Stomach (tissue), 19 donors: ENCODE results near the gene PPP2R5D. TPM values are rescaled to one million over a fixed set of nuclear protein-coding genes. Genes with fewer than 3 reads are reported as not detected.

Source experiments
- DNase-seq, 2 donors: peaks; one replicate each; pipeline versions ENCODE4 v3.0.0 to v3.0.0-alpha.2; 2013 to 2019
- H3K27ac ChIP-seq, 5 donors: fragments of 200-600 bp in 4 of 5; sonication (generic) in 4 of 5; one replicate each; pipeline ENCODE4 v1.5.1; 2013 to 2019; ENCODE audit warnings: mild to moderate bottlenecking in 1 of 5, moderate library complexity in 1 of 5
- H3K27me3 ChIP-seq, 3 donors: fragments of 200-600 bp; sonication (generic); one replicate each; pipeline ENCODE4 v1.5.1; 2017 to 2019; ENCODE audit warnings: mixed run types in 1 of 3
- H3K36me3 ChIP-seq, 4 donors: fragments of 200-600 bp; sonication (generic); 1 replicate in 3 of 4; 2 replicates in 1 of 4; pipeline ENCODE4 v1.5.1; 2016 to 2019
- H3K4me1 ChIP-seq, 4 donors: fragments of 200-600 bp; sonication (generic); one replicate each; pipeline ENCODE4 v1.5.1; 2016 to 2019
- H3K4me3 ChIP-seq, 4 donors: fragments of 200-600 bp; sonication (generic) in 3 of 4; one replicate each; pipeline ENCODE4 v1.5.1; 2016 to 2019; ENCODE audit warnings: mild to moderate bottlenecking in 1 of 4
- H3K9me3 ChIP-seq, 4 donors: fragments of 200-600 bp; sonication (generic); one replicate each; pipeline ENCODE4 v1.5.1; 2016 to 2019
- CTCF ChIP-seq, 7 experiments: fragments of 450-650 bp in 4 of 7; fragments of 200-600 bp in 3 of 7; sonication (generic) in 3 of 7; IDR thresholded peaks; one replicate each; pipeline ENCODE4 v1.5.1; 2016 to 2019; ENCODE audit warnings: antibody characterized with exemption in 7 of 7, control low read depth in 2 of 7, mild to moderate bottlenecking in 1 of 7
- EP300 ChIP-seq: sonication (generic); formaldehyde crosslinking; IDR thresholded peaks from one replicate; pipeline ENCODE4 v1.6.1; 2017; ENCODE audit warnings: antibody characterized with exemption
- POLR2A ChIP-seq, 4 donors: fragments of 450-650 bp; IDR thresholded peaks; one replicate each; pipeline ENCODE4 v1.6.1; 2016; ENCODE audit warnings: antibody characterized with exemption in 4 of 4, control low read depth in 2 of 4, mild to moderate bottlenecking in 1 of 4, moderate library complexity in 1 of 4
- POLR2AphosphoS5 ChIP-seq, 3 donors: sonication (generic); formaldehyde crosslinking; IDR thresholded peaks; one replicate each; pipeline ENCODE4 v1.6.1; 2016; ENCODE audit warnings: antibody characterized with exemption in 3 of 3
- WGBS, 5 donors: extraction: QIAGEN DNeasy Blood & Tissue Kit in 3 of 5; methylation state at CpG; one replicate each; pipeline versions ENCODE4 v1.1.5 to v1.1.7; 2013 to 2018; 5-methylcytosine and 5-hydroxymethylcytosine counted together
- intact Hi-C: fragments of 100-400 bp; cut with DNase I; formaldehyde crosslinking; loops from one replicate; pipeline ENCODE4 v1.15.1; 2023; ENCODE audit warnings: low total_unique reads
- long read RNA-seq, 10 donors: transcript quantifications; one replicate each; lab custom pipeline, GENCODE V29; 2026
- polyA plus RNA-seq, 3 donors: library from polyadenylated mRNA; stranded (reverse); fragments of 200-250 nt; gene quantifications; one replicate each; pipeline ENCODE4 v1.2.3, GENCODE V29; 2013
- total RNA-seq, 5 donors: library from RNA; depleted of rRNA; stranded (reverse); fragments of >200 nt; gene quantifications; one replicate each; pipeline versions ENCODE4 v1.1.0 to v1.2.3, GENCODE V29; 2014 to 2016
- donor health status: healthy with polysubstance abuse.
- donor health status: Bipolar disorder and iron deficiency.
- donor health status: healthy.

PPP2R5D gene
- total RNA-seq (100 to 1,000 TPM in 1 of 5 donors, 10 to 100 TPM in 4; 19.6 to 517 (median 40.6) TPM), polyA plus RNA-seq (10 to 100 TPM; 21.0 to 23.7 (median 21.5) TPM)
- long read RNA-seq, donor 1, partial matches to known transcripts, result 18 of 65 reads
- long read RNA-seq, donor 1, other reads (novel, unspliced or antisense), result 45 of 65 reads
- long read RNA-seq, donor 2, partial matches to known transcripts, result 69 of 117 reads
- long read RNA-seq, donor 2, other reads (novel, unspliced or antisense), result 44 of 117 reads
- long read RNA-seq, donor 3, partial matches to known transcripts, result 0 of 1 reads
- long read RNA-seq, donor 3, other reads (novel, unspliced or antisense), result 0 of 1 reads
- long read RNA-seq, donor 4, partial matches to known transcripts, result 0 of 1 reads
- long read RNA-seq, donor 4, other reads (novel, unspliced or antisense), result 0 of 1 reads
- long read RNA-seq, donor 5, partial matches to known transcripts, result 71 of 96 reads
- long read RNA-seq, donor 5, other reads (novel, unspliced or antisense), result 23 of 96 reads
- long read RNA-seq, donor 6, transcript PPP2R5D-208 (16 exons, 3,044 nt), result major isoform, 5 of 240 reads
- long read RNA-seq, donor 6, partial matches to known transcripts, result 156 of 240 reads
- long read RNA-seq, donor 6, other reads (novel, unspliced or antisense), result 79 of 240 reads
- long read RNA-seq, donor 7, partial matches to known transcripts, result 73 of 107 reads
- long read RNA-seq, donor 7, other reads (novel, unspliced or antisense), result 30 of 107 reads
- long read RNA-seq, donor 8, partial matches to known transcripts, result 0 of 3 reads
- long read RNA-seq, donor 8, other reads (novel, unspliced or antisense), result 0 of 3 reads
- long read RNA-seq, donor 9, partial matches to known transcripts, result 6 of 8 reads
- long read RNA-seq, donor 9, other reads (novel, unspliced or antisense), result 0 of 8 reads
- long read RNA-seq, donor 10, partial matches to known transcripts, result 0 of 1 reads
- long read RNA-seq, donor 10, other reads (novel, unspliced or antisense), result 0 of 1 reads

GRCh38 chr6:42984001-42984923, at the start of gene PPP2R5D:
PPP2R5D (plus strand) TSS chr6:42984570; CDS start chr6:42984678, 108 bp downstream.
- DNase-seq, result peak; percentile 98 to 99
- no peaks in the 10 kb centered on the region for H3K27me3 ChIP-seq
- peak within 1 kb of the TSS; percentile 87 to 93 (median 89) for H3K27ac ChIP-seq
- no peaks in the 10 kb centered on the region for H3K9me3 ChIP-seq
- 0 to 1% (median 0%) methylated on average over 45 to 59 of the region's 59 CpGs for WGBS, 5 donors
- peak in 1 of 7 experiments; percentile 18 for TF ChIP-seq CTCF (IDR thresholded peaks at IDR 0.05)
- TF ChIP-seq EP300, result no peak
- peak in 1 of 4 donors; percentile 26 for TF ChIP-seq POLR2A (IDR thresholded peaks at IDR 0.05)
- TF ChIP-seq POLR2AphosphoS5 (IDR thresholded peaks at IDR 0.05), result peak; percentile 36 to 95 (median 87)
- peak within 1 kb of the TSS; percentile 79 to 98 (median 90) for H3K4me3 ChIP-seq
- intact Hi-C loops, result no loop called here
- H3K36me3 ChIP-seq, result peaks cover 3 to 7% (median 5%) of the 10 kb centered on the region in 4 donors
- H3K4me1 ChIP-seq, result peaks cover 38 to 64% (median 56%) of the 10 kb centered on the region in 4 donors

DNA sequence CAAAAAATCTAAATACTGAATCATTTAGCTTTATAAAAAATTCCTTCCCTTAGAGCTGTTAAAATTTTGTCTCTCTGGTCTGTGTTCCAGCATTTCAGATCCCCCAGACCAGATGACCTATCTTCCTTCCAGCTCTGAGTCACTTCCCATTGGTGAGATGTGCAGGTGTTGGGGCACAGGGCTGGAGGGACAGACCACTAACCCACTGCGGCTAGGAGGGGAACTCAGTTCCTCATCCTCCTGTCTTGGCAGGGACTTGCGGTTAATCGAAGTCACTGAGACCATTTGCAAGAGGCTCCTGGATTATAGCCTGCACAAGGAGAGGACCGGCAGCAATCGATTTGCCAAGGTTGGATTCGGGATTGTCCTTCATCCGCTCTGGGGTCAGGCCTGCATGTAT, 49.0 kb upstream of the PPP2R5D start:
- H3K27ac ChIP-seq, result no peak overlapping the region
- no peaks in the 10 kb centered on the region for H3K9me3 ChIP-seq
- peaks cover 28 to 71% (median 65%) of the 10 kb centered on the region in 4 donors for H3K36me3 ChIP-seq
- peaks cover 24 to 59% (median 36%) of the 10 kb centered on the region in 4 donors for H3K4me1 ChIP-seq
- H3K4me3 ChIP-seq, result no peak overlapping the region
- no peak for TF ChIP-seq POLR2A (IDR thresholded peaks at IDR 0.05)
- no peak for TF ChIP-seq CTCF (IDR thresholded peaks at IDR 0.05)
- no peak for TF ChIP-seq POLR2AphosphoS5 (IDR thresholded peaks at IDR 0.05)
- TF ChIP-seq EP300, result no peak
- H3K27me3 ChIP-seq, result no peaks in the 10 kb centered on the region
- no peak for DNase-seq
- 82 to 93% (median 89%) methylated on average over 5 to 7 of the region's 7 CpGs for WGBS, 5 donors
- intact Hi-C loops, result no loop called here

- Histone ChIP-seq H3K36me3 (peaks cover 32 to 82% (median 74%) of the 10 kb centered on the region in 4 donors), H3K27me3 (no peaks in the 10 kb centered on the region), H3K4me1 (peaks cover 13 to 49% (median 26%) of the 10 kb centered on the region in 4 donors), H3K4me3 (no peak overlapping the region), H3K27ac (no peak overlapping the region), H3K9me3 (no peaks in the 10 kb centered on the region)
- DNase-seq, result no peak
- WGBS, 5 donors, result 90 to 97% (median 93%) methylated on average over 11 of the region's 11 CpGs
- intact Hi-C loops, result no loop called here
- TF ChIP-seq POLR2A (IDR thresholded peaks at IDR 0.05) (no peak), EP300 (no peak)
Observed at GRCh38 chr6:42936398-42936797, 48.0 kb upstream of the PPP2R5D start.
